Ishikawa (cell line): ENCODE measurements around the gene CLIC3.

ENCODE experiments used
- CEBPB ChIP-seq: IDR thresholded peaks from 2 replicates; pipeline ENCODE4 v1.6.1; 2012
- CREB1 ChIP-seq: IDR thresholded peaks from 2 replicates; pipeline ENCODE4 v1.6.1; 2012; ENCODE audit warnings: low read depth
- EGR1 ChIP-seq: IDR thresholded peaks from 2 replicates; pipeline ENCODE4 v1.6.1; 2012
- EP300 ChIP-seq: IDR thresholded peaks from 2 replicates; pipeline ENCODE4 v1.6.1; 2012; ENCODE audit warnings: borderline replicate concordance
- FOXM1 ChIP-seq: IDR thresholded peaks from 2 replicates; pipeline ENCODE4 v1.6.1; 2012; ENCODE audit warnings: low read depth, borderline replicate concordance
- MAX ChIP-seq: IDR thresholded peaks from 2 replicates; pipeline ENCODE4 v1.6.1; 2012
- NFIC ChIP-seq: IDR thresholded peaks from 2 replicates; pipeline ENCODE4 v1.6.1; 2012
- RAD21 ChIP-seq: IDR thresholded peaks from 2 replicates; pipeline ENCODE4 v1.6.1; 2012; ENCODE audit warnings: low read depth
- REST ChIP-seq: IDR thresholded peaks from 2 replicates; pipeline ENCODE4 v1.6.1; 2012; ENCODE audit warnings: low read depth, mild to moderate bottlenecking
- TAF1 ChIP-seq: IDR thresholded peaks from 2 replicates; pipeline ENCODE4 v1.6.1; 2012; ENCODE audit warnings: low read depth, mild to moderate bottlenecking
- TCF12 ChIP-seq: IDR thresholded peaks from 2 replicates; pipeline ENCODE4 v1.6.1; 2012; ENCODE audit warnings: low read depth
- TEAD4 ChIP-seq: IDR thresholded peaks from 2 replicates; pipeline ENCODE4 v1.6.1; 2012
- USF1 ChIP-seq: IDR thresholded peaks from 2 replicates; pipeline ENCODE4 v1.6.1; 2012
- YY1 ChIP-seq: IDR thresholded peaks from 2 replicates; pipeline ENCODE4 v1.6.1; 2012; ENCODE audit warnings: low read depth
- ZBTB7A ChIP-seq: IDR thresholded peaks from 2 replicates; pipeline ENCODE4 v1.6.1; 2012; ENCODE audit warnings: low read depth

CLIC3 gene

GRCh38 chr9:136957461-136957860 is 38.9 kb downstream of the CLIC3 start:
- TF ChIP-seq FOXM1 = no peak

GRCh38 chr9:136956604-136957003 is 39.8 kb downstream of the CLIC3 start:
- TF ChIP-seq MAX (no peak), TCF12 (no peak)

GRCh38 chr9:136955943-136956335 is 40.4 kb downstream of the CLIC3 start:
- TF ChIP-seq USF1 = no peak
- no peak for TF ChIP-seq CEBPB
- no peak for TF ChIP-seq NFIC
- no peak for TF ChIP-seq TAF1
- no peak for TF ChIP-seq EGR1
- TF ChIP-seq ZBTB7A = no peak
- no peak for TF ChIP-seq TCF12
- TF ChIP-seq FOXM1 = no peak
- no peak for TF ChIP-seq MAX
- no peak for TF ChIP-seq CREB1
- TF ChIP-seq EP300 = no peak
- TF ChIP-seq REST = no peak
- TF ChIP-seq RAD21 = no peak
- TF ChIP-seq YY1 = no peak
- no peak for TF ChIP-seq TEAD4

- no peak for TF ChIP-seq ZBTB7A
- no peak for TF ChIP-seq FOXM1
- no peak for TF ChIP-seq TAF1
- no peak for TF ChIP-seq MAX
- no peak for TF ChIP-seq RAD21
- TF ChIP-seq TEAD4 = no peak
- TF ChIP-seq EP300 = no peak
- no peak for TF ChIP-seq NFIC
Observed at GRCh38 chr9:136955202-136955942, 41.0 kb downstream of the CLIC3 start.

- TF ChIP-seq CEBPB (no peak), YY1 (no peak), TAF1 (no peak), FOXM1 (no peak), MAX (no peak), ZBTB7A (no peak), REST (no peak), USF1 (no peak), NFIC (no peak), CREB1 (no peak)
Observed at GRCh38 chr9:136954270-136955083, 41.9 kb downstream of the CLIC3 start.

GRCh38 chr9:136953771-136954269 is 42.5 kb downstream of the CLIC3 start:
- no peak for TF ChIP-seq EP300
- TF ChIP-seq TAF1 = no peak
- TF ChIP-seq CREB1 = no peak
- no peak for TF ChIP-seq REST
- TF ChIP-seq ZBTB7A = no peak
- no peak for TF ChIP-seq CEBPB
- no peak for TF ChIP-seq NFIC
- no peak for TF ChIP-seq MAX
- TF ChIP-seq EGR1 = no peak
- TF ChIP-seq RAD21 = no peak
- no peak for TF ChIP-seq TEAD4
- no peak for TF ChIP-seq FOXM1
- TF ChIP-seq TCF12 = no peak
- TF ChIP-seq USF1 = no peak
